Upper lobe of left lung (tissue), 4 donors: Measurements from ENCODE around the gene CSNK1G1.

Source experiments
- POLR2AphosphoS5 ChIP-seq, 2 donors: sonication (generic); formaldehyde crosslinking; IDR thresholded peaks; one replicate each; pipeline ENCODE4 v1.5.1; 2017; ENCODE audit warnings: antibody characterized with exemption in 2 of 2
- TF ChIP-seq, protein P1 (sequence below), 6 experiments: fragments of 450-650 bp in 4 of 6; fragments of 200-600 bp in 2 of 6; sonication (generic) in 2 of 6; IDR thresholded peaks; one replicate each; pipeline ENCODE4 v1.5.1; 2016 to 2019; ENCODE audit warnings: antibody characterized with exemption in 6 of 6

DNA sequence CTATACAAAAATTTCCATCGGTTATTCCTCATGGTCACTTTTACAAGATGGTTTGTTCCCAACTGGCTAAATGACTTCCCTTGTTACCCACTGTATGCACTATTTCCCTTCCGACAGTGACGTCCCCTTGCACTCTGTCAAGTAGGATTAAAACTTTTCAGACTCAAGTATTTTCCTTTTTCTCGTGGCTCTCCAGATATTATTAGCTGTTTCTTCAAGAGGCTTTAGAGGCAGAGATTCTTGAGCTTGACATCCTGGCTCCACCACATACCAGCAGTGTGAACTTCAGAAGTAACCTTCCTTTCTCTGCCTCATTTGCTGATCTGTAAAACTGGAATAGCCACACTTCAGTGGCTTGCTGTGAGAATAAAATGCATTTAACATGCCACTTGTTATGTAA lies 14.0 kb downstream of the CSNK1G1 start:
- no peak for TF ChIP-seq POLR2AphosphoS5 (IDR thresholded peaks at IDR 0.05)
- TF ChIP-seq, protein P1, sequence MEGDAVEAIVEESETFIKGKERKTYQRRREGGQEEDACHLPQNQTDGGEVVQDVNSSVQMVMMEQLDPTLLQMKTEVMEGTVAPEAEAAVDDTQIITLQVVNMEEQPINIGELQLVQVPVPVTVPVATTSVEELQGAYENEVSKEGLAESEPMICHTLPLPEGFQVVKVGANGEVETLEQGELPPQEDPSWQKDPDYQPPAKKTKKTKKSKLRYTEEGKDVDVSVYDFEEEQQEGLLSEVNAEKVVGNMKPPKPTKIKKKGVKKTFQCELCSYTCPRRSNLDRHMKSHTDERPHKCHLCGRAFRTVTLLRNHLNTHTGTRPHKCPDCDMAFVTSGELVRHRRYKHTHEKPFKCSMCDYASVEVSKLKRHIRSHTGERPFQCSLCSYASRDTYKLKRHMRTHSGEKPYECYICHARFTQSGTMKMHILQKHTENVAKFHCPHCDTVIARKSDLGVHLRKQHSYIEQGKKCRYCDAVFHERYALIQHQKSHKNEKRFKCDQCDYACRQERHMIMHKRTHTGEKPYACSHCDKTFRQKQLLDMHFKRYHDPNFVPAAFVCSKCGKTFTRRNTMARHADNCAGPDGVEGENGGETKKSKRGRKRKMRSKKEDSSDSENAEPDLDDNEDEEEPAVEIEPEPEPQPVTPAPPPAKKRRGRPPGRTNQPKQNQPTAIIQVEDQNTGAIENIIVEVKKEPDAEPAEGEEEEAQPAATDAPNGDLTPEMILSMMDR (IDR thresholded peaks at IDR 0.05), result no peak
